MM.1S (cell line): ENCODE measurements around the gene GRIN3A.
"Not testable (repeated sequence)": the region's sequence is repeated elsewhere in the genome, so short reads cannot be mapped to it uniquely, and the experiment has no call there.

Source experiments
- CTCF ChIP-seq: fragments of 300-600 bp; sonication (generic); IDR thresholded peaks from 2 replicates; pipeline ENCODE4 v1.5.1; 2016; ENCODE audit warnings: antibody characterized with exemption, low read length, mixed read lengths
- EZH2 ChIP-seq: fragments of 300-600 bp; sonication (generic); optimal IDR thresholded peaks from 2 replicates; pipeline ENCODE3; 2017; ENCODE audit warnings: low read depth, mild to moderate bottlenecking, antibody characterized with exemption, low read length, mixed read lengths

- TF ChIP-seq EZH2, CTCF: not testable (repeated sequence)
Observed at GRCh38 chr9:101590074-101590473, 148.4 kb downstream of the GRIN3A start.
